ENCODE data around the gene ZNF76.

ZNF76 gene

GRCh38 chr6:35342258-35343091 is 82.9 kb downstream of the ZNF76 start, which contains the start of gene PPARD:
Gene PPARD (plus strand): TSS chr6:35342558. CDS start chr6:35411088, 68,530 bp downstream.
- peaks cover 12 to 14% of the 10 kb centered on the region in 2 donors for H3K4me1 ChIP-seq (ENCODE audit: control insufficient read depth in 2 of 2, insufficient read depth in 2 of 2, low read length in 2 of 2)
- H3K9me3 ChIP-seq (ENCODE audit: control insufficient read depth in 2 of 2, low read length in 2 of 2), result no peaks in the 10 kb centered on the region
- H3K9ac ChIP-seq (ENCODE audit: low read depth in 1 of 2, low read length in 2 of 2), result peak within 1 kb of the TSS; percentile 82 to 92
- peaks cover 9% of the 10 kb centered on the region in 2 donors for H3K36me3 ChIP-seq (ENCODE audit: control insufficient read depth in 2 of 2, insufficient read depth in 2 of 2, low read length in 2 of 2)
- H3K4me3 ChIP-seq (ENCODE audit: low read length in 2 of 2), result peak within 1 kb of the TSS; percentile 76 to 86
- H3K27me3 ChIP-seq (ENCODE audit: control insufficient read depth in 2 of 2, insufficient read depth in 2 of 2, low read length in 2 of 2), result no peaks in the 10 kb centered on the region
- peak within 1 kb of the TSS; percentile 72 for H3K27ac ChIP-seq (ENCODE audit: low read depth in 2 of 2, low read length in 2 of 2)

DNA sequence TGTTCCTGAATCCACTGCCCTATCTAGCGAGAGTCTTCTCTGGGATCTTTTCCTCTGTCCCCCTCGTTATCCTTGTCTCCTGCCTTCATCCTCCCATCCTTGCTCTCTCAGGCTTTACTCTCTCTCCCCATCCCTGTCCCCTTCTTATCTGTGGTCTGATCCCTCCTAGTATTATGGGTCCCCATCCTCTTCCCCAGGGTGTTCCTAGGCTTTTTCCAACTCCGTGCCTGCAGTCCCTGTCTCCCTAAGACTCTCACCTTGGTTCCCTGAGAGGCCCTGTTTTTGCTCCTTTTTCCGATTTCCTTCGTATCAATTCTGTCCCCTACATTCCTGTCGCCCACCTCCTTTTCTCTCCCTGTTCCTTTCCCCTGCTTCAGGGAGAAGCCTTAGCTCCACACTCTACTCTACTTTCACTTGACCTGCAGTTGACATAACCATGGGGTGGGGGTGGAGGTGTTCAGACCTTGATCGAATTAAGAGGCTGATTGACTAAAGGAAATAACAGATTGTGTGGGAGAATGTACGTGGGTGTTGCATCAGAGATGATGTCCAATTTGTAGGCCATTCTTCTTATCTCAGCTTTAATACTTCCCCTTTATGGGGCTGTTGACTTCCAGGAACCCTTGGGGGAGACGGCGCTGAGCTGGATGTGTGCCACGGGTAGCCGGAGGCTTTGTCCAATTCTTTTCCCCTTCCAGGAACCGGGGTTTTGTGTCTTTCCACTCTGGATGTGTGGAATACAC is 83.7 kb downstream of the ZNF76 start:
- peaks cover 9 to 12% of the 10 kb centered on the region in 2 donors for H3K36me3 ChIP-seq (ENCODE audit: control insufficient read depth in 2 of 2, insufficient read depth in 2 of 2, low read length in 2 of 2)
- no peaks in the 10 kb centered on the region for H3K27me3 ChIP-seq (ENCODE audit: control insufficient read depth in 2 of 2, insufficient read depth in 2 of 2, low read length in 2 of 2)
- peak overlapping the region; percentile 76 to 86 for H3K4me3 ChIP-seq (ENCODE audit: low read length in 2 of 2)
- no peaks in the 10 kb centered on the region for H3K9me3 ChIP-seq (ENCODE audit: control insufficient read depth in 2 of 2, low read length in 2 of 2)
- peaks cover 12 to 14% of the 10 kb centered on the region in 2 donors for H3K4me1 ChIP-seq (ENCODE audit: control insufficient read depth in 2 of 2, insufficient read depth in 2 of 2, low read length in 2 of 2)
- H3K27ac ChIP-seq (ENCODE audit: low read depth in 2 of 2, low read length in 2 of 2), result peak overlapping the region; percentile 72
- H3K9ac ChIP-seq (ENCODE audit: low read depth in 1 of 2, low read length in 2 of 2), result peak overlapping the region; percentile 82 to 92

- Histone ChIP-seq H3K27me3 (ENCODE audit: control insufficient read depth in 2 of 2, insufficient read depth in 2 of 2, low read length in 2 of 2) (no peaks in the 10 kb centered on the region), H3K9ac (ENCODE audit: low read depth in 1 of 2, low read length in 2 of 2) (peak overlapping the region in 1 of 2 donors; percentile 92), H3K4me3 (ENCODE audit: low read length in 2 of 2) (peak overlapping the region; percentile 53 to 86), H3K36me3 (ENCODE audit: control insufficient read depth in 2 of 2, insufficient read depth in 2 of 2, low read length in 2 of 2) (peaks cover 12 to 16% of the 10 kb centered on the region in 2 donors), H3K27ac (ENCODE audit: low read depth in 2 of 2, low read length in 2 of 2) (no peak overlapping the region), H3K9me3 (ENCODE audit: control insufficient read depth in 2 of 2, low read length in 2 of 2) (no peaks in the 10 kb centered on the region), H3K4me1 (ENCODE audit: control insufficient read depth in 2 of 2, insufficient read depth in 2 of 2, low read length in 2 of 2) (peaks cover 12 to 14% of the 10 kb centered on the region in 2 donors)
Observed at GRCh38 chr6:35343835-35344550, 84.5 kb downstream of the ZNF76 start.
